ENCODE results near the gene TMEM106A. TPM values are rescaled to one million over a fixed set of nuclear protein-coding genes. Genes with fewer than 3 reads are reported as not detected.
"Not testable (repeated sequence)": the region's sequence is repeated elsewhere in the genome, so short reads cannot be mapped to it uniquely, and the experiment has no call there.

Gene TMEM106A
- polyA plus RNA-seq, 2 of the 4 experiments (the other 2 are of a cell fraction): 1.2 to 2.6 TPM

- no peak for FAIRE-seq
- no peak for DNase-seq (ENCODE audit: low read depth in 1 of 2, low spot score in 1 of 2)
- WGBS (ENCODE audit: missing lambda C conversion rate): 70% methylated on average over 4 of the region's 4 CpGs
- H3K4me2 ChIP-seq: peak overlapping the region; percentile 35; the same call in 2 of the 3 replicates
- no peak overlapping the region for H3K27ac ChIP-seq
- no peak overlapping the region for H3K4me3 ChIP-seq
- ChIA-PET POLR2A (no interaction called here), CTCF (interaction anchor here (0.6 to 0.9 kb wide), 3 partner anchors 36 to 135 kb away, joined by 3 read pairs; partner anchors contain the start of gene TMEM106A)
- peaks cover 37% of the 10 kb centered on the region for H3K4me1 ChIP-seq
- TF ChIP-seq HDAC2 (IDR thresholded peaks at IDR 0.05) (no peak), ATOH8 (CRISPR knock-in tag; IDR thresholded peaks at IDR 0.05; ENCODE audit: low read depth) (no peak), FOXS1 (CRISPR knock-in tag; IDR thresholded peaks at IDR 0.05) (no peak)
- no peak for ATAC-seq
- H3K9me3 ChIP-seq: no peaks in the 10 kb centered on the region
These were observed 36.2 kb upstream of the TMEM106A start for GRCh38 chr17:43175213-43176118.

GRCh38 chr17:43176119-43176570 is 35.5 kb upstream of the TMEM106A start:
- TF ChIP-seq HOXB13 (CRISPR knock-in tag; IDR thresholded peaks at IDR 0.05; ENCODE audit: low read depth): no peak
- no peak for TF ChIP-seq FOSB (CRISPR knock-in tag; IDR thresholded peaks at IDR 0.05)
- TF ChIP-seq CEBPB (IDR thresholded peaks at IDR 0.05): no peak
- ChIA-PET CTCF (interaction anchor here (0.8 to 0.9 kb wide), 2 partner anchors 35 to 134 kb away, joined by 3 read pairs; partner anchors contain the start of gene TMEM106A), POLR2A (no interaction called here)
- no peak for DNase-seq (ENCODE audit: low read depth in 1 of 2, low spot score in 1 of 2)
- peak overlapping the region; percentile 35; the same call in 2 of the 3 replicates for H3K4me2 ChIP-seq
- H3K4me3 ChIP-seq: no peak overlapping the region
- H3K9me3 ChIP-seq: no peaks in the 10 kb centered on the region
- no peak for ATAC-seq
- H3K4me1 ChIP-seq: peaks cover 37% of the 10 kb centered on the region
- peak; percentile 56 for FAIRE-seq
- H3K27ac ChIP-seq: no peak overlapping the region
- WGBS (ENCODE audit: missing lambda C conversion rate): 32% methylated on average over 2 of the region's 2 CpGs

- WGBS (ENCODE audit: missing lambda C conversion rate): 93% methylated on average over 3 of the region's 3 CpGs
- no peaks in the 10 kb centered on the region for H3K4me1 ChIP-seq
- ATAC-seq: no peak
- no peaks in the 10 kb centered on the region for H3K9me3 ChIP-seq
- no peak overlapping the region for H3K4me2 ChIP-seq
- FAIRE-seq: no peak
- H3K27ac ChIP-seq: no peak overlapping the region
- DNase-seq (ENCODE audit: low read depth in 1 of 2, low spot score in 1 of 2): no peak
- CTCF ChIA-PET: interaction anchor here (0.6 kb wide), 1 partner anchor 16 kb away, joined by 3 read pairs; no protein-coding TSS in a partner anchor
- TF ChIP-seq POLR2A (IDR thresholded peaks at IDR 0.05; ENCODE audit: low read length): no peak
- H3K4me3 ChIP-seq: no peak overlapping the region
- POLR2A ChIA-PET: no interaction called here
These were observed 27.8 kb upstream of the TMEM106A start for GRCh38 chr17:43183921-43184320.

GRCh38 chr17:43186656-43187055 is 25.0 kb upstream of the TMEM106A start:
- H3K9me3 ChIP-seq; POLR2A ChIA-PET; DNase-seq (ENCODE audit: low read depth in 1 of 2, low spot score in 1 of 2); H3K4me3 ChIP-seq; H3K4me1 ChIP-seq; ATAC-seq; H3K4me2 ChIP-seq; FAIRE-seq; H3K27ac ChIP-seq: not testable (repeated sequence)
- WGBS (ENCODE audit: missing lambda C conversion rate): 95% methylated on average over 4 of the region's 5 CpGs
- CTCF ChIA-PET: interaction anchor here (1.6 kb wide), 1 partner anchor 15 kb away, joined by 5 read pairs; no protein-coding TSS in a partner anchor

DNA sequence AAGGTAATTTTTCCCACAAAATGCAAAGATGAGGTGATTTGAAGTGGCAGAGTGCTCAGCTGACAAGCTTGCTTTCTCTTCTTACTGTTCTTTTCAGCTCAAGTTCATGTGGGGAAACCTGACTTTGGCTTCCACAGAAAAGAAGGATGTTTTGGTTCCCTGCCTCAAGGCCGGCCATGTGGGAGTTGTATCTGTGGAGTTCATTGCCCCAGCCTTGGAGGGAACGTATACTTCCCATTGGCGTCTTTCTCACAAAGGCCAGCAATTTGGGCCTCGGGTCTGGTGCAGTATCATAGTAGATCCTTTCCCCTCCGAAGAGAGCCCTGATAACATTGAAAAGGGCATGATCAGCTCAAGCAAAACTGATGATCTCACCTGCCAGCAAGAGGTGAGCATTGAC is 18.4 kb upstream of the TMEM106A start:
- H3K4me2 ChIP-seq: no peak overlapping the region
- no peaks in the 10 kb centered on the region for H3K4me1 ChIP-seq
- FAIRE-seq (no peak), DNase-seq (ENCODE audit: low read depth in 1 of 2, low spot score in 1 of 2) (no peak), ATAC-seq (no peak)
- WGBS (ENCODE audit: missing lambda C conversion rate): 90% methylated on average over 5 of the region's 5 CpGs
- no peak overlapping the region for H3K27ac ChIP-seq
- ChIA-PET CTCF (interaction anchor here (1.2 to 1.4 kb wide), 3 partner anchors 9 to 350 kb away, joined by 3 to 5 read pairs (median 4); no protein-coding TSS in a partner anchor), POLR2A (no interaction called here)
- H3K4me3 ChIP-seq: no peak overlapping the region
- H3K9me3 ChIP-seq: no peaks in the 10 kb centered on the region
- no peak for TF ChIP-seq JUNB (IDR thresholded peaks at IDR 0.05)
- no peak for TF ChIP-seq GATA3 (IDR thresholded peaks at IDR 0.05; ENCODE audit: borderline replicate concordance)
- no peak for TF ChIP-seq MYC (IDR thresholded peaks at IDR 0.05; ENCODE audit: borderline replicate concordance, low read length)
- no peak for TF ChIP-seq ZNF302 (CRISPR knock-in tag; IDR thresholded peaks at IDR 0.05)
- TF ChIP-seq ZC3H11A (IDR thresholded peaks at IDR 0.05): no peak
- no peak for TF ChIP-seq MAZ (IDR thresholded peaks at IDR 0.05; ENCODE audit: borderline replicate concordance, low read depth, low read length)
- no peak for TF ChIP-seq KDM5A (IDR thresholded peaks at IDR 0.05)
- no peak for TF ChIP-seq RFX5 (IDR thresholded peaks at IDR 0.05)
- TF ChIP-seq, protein P1, sequence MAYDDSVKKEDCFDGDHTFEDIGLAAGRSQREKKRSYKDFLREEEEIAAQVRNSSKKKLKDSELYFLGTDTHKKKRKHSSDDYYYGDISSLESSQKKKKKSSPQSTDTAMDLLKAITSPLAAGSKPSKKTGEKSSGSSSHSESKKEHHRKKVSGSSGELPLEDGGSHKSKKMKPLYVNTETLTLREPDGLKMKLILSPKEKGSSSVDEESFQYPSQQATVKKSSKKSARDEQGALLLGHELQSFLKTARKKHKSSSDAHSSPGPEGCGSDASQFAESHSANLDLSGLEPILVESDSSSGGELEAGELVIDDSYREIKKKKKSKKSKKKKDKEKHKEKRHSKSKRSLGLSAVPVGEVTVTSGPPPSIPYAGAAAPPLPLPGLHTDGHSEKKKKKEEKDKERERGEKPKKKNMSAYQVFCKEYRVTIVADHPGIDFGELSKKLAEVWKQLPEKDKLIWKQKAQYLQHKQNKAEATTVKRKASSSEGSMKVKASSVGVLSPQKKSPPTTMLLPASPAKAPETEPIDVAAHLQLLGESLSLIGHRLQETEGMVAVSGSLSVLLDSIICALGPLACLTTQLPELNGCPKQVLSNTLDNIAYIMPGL (CRISPR knock-in tag; IDR thresholded peaks at IDR 0.05; ENCODE audit: borderline replicate concordance): no peak
- TF ChIP-seq CHD2 (IDR thresholded peaks at IDR 0.05; ENCODE audit: low read length, partially characterized antibody): no peak
- no peak for TF ChIP-seq POLR2AphosphoS2 (conservative IDR thresholded peaks at IDR 0.05; ENCODE audit: low read length)
- TF ChIP-seq NR3C1 (IDR thresholded peaks at IDR 0.05): no peak
- no peak for TF ChIP-seq EHMT2 (IDR thresholded peaks at IDR 0.05; ENCODE audit: low read depth)
- no peak for TF ChIP-seq HEYL (CRISPR knock-in tag; IDR thresholded peaks at IDR 0.05)
- no peak for TF ChIP-seq FOSL2 (IDR thresholded peaks at IDR 0.05)
- TF ChIP-seq FOSL2 (CRISPR knock-in tag; IDR thresholded peaks at IDR 0.05): no peak
- no peak for TF ChIP-seq SREBF2 (IDR thresholded peaks at IDR 0.05)
- TF ChIP-seq PBX3 (IDR thresholded peaks at IDR 0.05): no peak

All from A549 (cell line).